ENCODE data around the gene ERN2. TPM values are rescaled to one million over a fixed set of nuclear protein-coding genes. Genes with fewer than 3 reads are reported as not detected.

ERN2 gene
- polyA plus RNA-seq, 1 of the 3 experiments (the other 2 are of a cell fraction), result 0.03 TPM

DNA sequence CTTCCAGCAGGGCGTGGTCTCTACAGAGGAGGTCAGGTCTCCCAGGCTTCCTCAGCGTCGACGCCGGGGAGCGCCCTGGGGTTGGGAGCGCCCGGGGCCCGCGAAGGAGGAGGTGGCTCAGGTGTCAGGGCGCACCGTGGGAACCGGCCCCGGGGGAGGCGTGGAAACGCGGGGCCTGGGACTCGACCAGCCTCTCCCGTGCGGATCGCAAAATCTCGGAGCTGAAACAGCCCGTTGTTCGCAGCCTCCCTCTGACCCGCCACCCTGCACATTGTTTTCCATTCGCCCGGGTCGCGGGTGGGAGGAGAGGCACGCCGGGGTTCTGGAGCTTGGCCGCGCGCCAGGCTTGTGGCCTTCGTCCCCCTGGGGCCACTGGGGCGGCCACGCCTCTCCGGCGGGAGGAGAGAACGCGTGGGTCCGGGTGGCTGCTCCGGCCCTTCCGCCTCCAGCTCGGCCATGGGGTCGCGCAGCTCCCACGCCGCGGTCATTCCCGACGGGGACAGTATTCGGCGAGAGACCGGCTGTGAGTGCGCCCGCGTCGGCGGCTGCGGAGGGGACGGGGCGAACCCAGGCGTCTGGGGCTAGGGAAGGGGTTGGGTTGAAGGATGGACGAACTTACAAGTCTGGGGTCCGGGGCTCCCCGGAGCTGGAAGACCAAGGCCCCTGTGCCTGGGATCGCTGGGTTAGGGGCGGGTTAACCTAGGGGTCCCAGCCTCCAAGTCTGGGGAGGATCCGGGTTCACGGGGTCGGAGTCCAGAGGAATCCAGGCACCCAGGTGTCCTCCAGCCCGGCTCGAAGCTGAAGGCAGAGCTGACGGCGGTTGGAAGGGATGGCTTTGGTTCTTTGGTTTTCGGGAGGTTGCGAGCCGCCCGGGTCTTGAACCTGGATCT is 41.8 kb upstream of the ERN2 start, which contains the start of gene CHP2:
Gene CHP2 (plus strand): TSS at position 433 of the 890 bp plus-strand sequence. CDS start 24 bp downstream, at position 457.
- Histone ChIP-seq H2AFZ (ENCODE audit: low read depth) (no peak within 1 kb of the TSS), H3K9me2 (no peaks in the 10 kb centered on the region), H3K27me3 (ENCODE audit: insufficient read depth) (peaks cover 26% of the 10 kb centered on the region), H3K4me3 (ENCODE audit: low read depth in 2 of 2, low read length in 1 of 2) (peak within 1 kb of the TSS in 1 of 2 experiments; percentile 7; a peak in 1 of 4 replicates), H3K9me3 (no peaks in the 10 kb centered on the region), H3K79me2 (ENCODE audit: insufficient read depth) (no peaks in the 10 kb centered on the region), H3K4me1 (ENCODE audit: control insufficient read depth in 1 of 2, insufficient read depth in 2 of 2, low read depth in 1 of 2, low read length in 1 of 2) (no peaks in the 10 kb centered on the region; a peak in 1 of 4 replicates), H4K20me1 (ENCODE audit: insufficient read depth) (no peaks in the 10 kb centered on the region), H3K4me2 (0 out of 2 replicates have a peak within 1 kb of the TSS, but pooled peaks have one; percentile 19), H3K27ac (ENCODE audit: low read depth in 2 of 2, low read length in 1 of 2) (no peak within 1 kb of the TSS), H3K36me3 (replicated peaks in 1 of 2; ENCODE audit: control insufficient read depth in 1 of 2, insufficient read depth in 2 of 2, low read length in 1 of 2) (no peaks in the 10 kb centered on the region), H3K9ac (no peak within 1 kb of the TSS), H3F3A (replicated peaks; ENCODE audit: insufficient read depth) (no peaks in the 10 kb centered on the region)
- WGBS (ENCODE audit: low lambda C conversion rate), result 9% methylated on average over 25 of the region's 80 CpGs
- ChIA-PET CTCF (interaction anchor here (0.6 to 1.5 kb wide), 3 partner anchors 20 to 287 kb away, joined by 3 read pairs; no protein-coding TSS in a partner anchor), POLR2A (no interaction called here)
- no peak for TF ChIP-seq EP300 (IDR thresholded peaks at IDR 0.05; ENCODE audit: borderline replicate concordance in 1 of 2, low read depth in 1 of 2, low read length in 1 of 2)
- TF ChIP-seq, protein P1, sequence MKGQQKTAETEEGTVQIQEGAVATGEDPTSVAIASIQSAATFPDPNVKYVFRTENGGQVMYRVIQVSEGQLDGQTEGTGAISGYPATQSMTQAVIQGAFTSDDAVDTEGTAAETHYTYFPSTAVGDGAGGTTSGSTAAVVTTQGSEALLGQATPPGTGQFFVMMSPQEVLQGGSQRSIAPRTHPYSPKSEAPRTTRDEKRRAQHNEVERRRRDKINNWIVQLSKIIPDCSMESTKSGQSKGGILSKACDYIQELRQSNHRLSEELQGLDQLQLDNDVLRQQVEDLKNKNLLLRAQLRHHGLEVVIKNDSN (IDR thresholded peaks at IDR 0.05; ENCODE audit: borderline replicate concordance, low read depth), result no peak
- TF ChIP-seq, protein P2, sequence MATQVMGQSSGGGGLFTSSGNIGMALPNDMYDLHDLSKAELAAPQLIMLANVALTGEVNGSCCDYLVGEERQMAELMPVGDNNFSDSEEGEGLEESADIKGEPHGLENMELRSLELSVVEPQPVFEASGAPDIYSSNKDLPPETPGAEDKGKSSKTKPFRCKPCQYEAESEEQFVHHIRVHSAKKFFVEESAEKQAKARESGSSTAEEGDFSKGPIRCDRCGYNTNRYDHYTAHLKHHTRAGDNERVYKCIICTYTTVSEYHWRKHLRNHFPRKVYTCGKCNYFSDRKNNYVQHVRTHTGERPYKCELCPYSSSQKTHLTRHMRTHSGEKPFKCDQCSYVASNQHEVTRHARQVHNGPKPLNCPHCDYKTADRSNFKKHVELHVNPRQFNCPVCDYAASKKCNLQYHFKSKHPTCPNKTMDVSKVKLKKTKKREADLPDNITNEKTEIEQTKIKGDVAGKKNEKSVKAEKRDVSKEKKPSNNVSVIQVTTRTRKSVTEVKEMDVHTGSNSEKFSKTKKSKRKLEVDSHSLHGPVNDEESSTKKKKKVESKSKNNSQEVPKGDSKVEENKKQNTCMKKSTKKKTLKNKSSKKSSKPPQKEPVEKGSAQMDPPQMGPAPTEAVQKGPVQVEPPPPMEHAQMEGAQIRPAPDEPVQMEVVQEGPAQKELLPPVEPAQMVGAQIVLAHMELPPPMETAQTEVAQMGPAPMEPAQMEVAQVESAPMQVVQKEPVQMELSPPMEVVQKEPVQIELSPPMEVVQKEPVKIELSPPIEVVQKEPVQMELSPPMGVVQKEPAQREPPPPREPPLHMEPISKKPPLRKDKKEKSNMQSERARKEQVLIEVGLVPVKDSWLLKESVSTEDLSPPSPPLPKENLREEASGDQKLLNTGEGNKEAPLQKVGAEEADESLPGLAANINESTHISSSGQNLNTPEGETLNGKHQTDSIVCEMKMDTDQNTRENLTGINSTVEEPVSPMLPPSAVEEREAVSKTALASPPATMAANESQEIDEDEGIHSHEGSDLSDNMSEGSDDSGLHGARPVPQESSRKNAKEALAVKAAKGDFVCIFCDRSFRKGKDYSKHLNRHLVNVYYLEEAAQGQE (IDR thresholded peaks at IDR 0.05; ENCODE audit: low read depth, low read length), result no peak
- TF ChIP-seq MEF2A (IDR thresholded peaks at IDR 0.05; ENCODE audit: borderline replicate concordance, low read depth), result no peak
- TF ChIP-seq ELF1 (IDR thresholded peaks at IDR 0.05), result no peak
- TF ChIP-seq JUND (IDR thresholded peaks at IDR 0.05), result no peak
- TF ChIP-seq, protein P3, sequence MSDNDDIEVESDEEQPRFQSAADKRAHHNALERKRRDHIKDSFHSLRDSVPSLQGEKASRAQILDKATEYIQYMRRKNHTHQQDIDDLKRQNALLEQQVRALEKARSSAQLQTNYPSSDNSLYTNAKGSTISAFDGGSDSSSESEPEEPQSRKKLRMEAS (IDR thresholded peaks at IDR 0.05; ENCODE audit: low read depth), result no peak
- TF ChIP-seq, protein P4, sequence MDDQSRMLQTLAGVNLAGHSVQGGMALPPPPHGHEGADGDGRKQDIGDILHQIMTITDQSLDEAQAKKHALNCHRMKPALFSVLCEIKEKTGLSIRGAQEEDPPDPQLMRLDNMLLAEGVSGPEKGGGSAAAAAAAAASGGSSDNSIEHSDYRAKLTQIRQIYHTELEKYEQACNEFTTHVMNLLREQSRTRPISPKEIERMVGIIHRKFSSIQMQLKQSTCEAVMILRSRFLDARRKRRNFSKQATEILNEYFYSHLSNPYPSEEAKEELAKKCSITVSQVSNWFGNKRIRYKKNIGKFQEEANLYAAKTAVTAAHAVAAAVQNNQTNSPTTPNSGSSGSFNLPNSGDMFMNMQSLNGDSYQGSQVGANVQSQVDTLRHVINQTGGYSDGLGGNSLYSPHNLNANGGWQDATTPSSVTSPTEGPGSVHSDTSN (IDR thresholded peaks at IDR 0.05), result no peak
- TF ChIP-seq SIN3A (IDR thresholded peaks at IDR 0.05; ENCODE audit: borderline replicate concordance, low read depth, low read length), result no peak
- TF ChIP-seq, protein P5, sequence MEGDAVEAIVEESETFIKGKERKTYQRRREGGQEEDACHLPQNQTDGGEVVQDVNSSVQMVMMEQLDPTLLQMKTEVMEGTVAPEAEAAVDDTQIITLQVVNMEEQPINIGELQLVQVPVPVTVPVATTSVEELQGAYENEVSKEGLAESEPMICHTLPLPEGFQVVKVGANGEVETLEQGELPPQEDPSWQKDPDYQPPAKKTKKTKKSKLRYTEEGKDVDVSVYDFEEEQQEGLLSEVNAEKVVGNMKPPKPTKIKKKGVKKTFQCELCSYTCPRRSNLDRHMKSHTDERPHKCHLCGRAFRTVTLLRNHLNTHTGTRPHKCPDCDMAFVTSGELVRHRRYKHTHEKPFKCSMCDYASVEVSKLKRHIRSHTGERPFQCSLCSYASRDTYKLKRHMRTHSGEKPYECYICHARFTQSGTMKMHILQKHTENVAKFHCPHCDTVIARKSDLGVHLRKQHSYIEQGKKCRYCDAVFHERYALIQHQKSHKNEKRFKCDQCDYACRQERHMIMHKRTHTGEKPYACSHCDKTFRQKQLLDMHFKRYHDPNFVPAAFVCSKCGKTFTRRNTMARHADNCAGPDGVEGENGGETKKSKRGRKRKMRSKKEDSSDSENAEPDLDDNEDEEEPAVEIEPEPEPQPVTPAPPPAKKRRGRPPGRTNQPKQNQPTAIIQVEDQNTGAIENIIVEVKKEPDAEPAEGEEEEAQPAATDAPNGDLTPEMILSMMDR (IDR thresholded peaks at IDR 0.05), result no peak
- no peak for TF ChIP-seq EZH2phosphoT487 (IDR thresholded peaks at IDR 0.05; ENCODE audit: borderline replicate concordance, low read depth)
- TF ChIP-seq FOSL2 (IDR thresholded peaks at IDR 0.05; ENCODE audit: borderline replicate concordance, low read depth), result no peak
- TF ChIP-seq TAF1 (IDR thresholded peaks at IDR 0.05; ENCODE audit: borderline replicate concordance, low read depth, low read length), result no peak
- no peak for TF ChIP-seq CHD2 (IDR thresholded peaks at IDR 0.05; ENCODE audit: low read length, partially characterized antibody)
- DNase-seq, result peak; percentile 58
